GM12801 (cell line): ENCODE measurements around the gene KCMF1.

ENCODE experiments used
- TF ChIP-seq, protein P1 (sequence below): IDR thresholded peaks from one replicate; pipeline ENCODE4 v1.5.1; 2011; ENCODE audit warnings: control low read depth; ENCODE audit not compliant: insufficient read length; ENCODE audit errors: extremely low read depth

The KCMF1 gene

DNA sequence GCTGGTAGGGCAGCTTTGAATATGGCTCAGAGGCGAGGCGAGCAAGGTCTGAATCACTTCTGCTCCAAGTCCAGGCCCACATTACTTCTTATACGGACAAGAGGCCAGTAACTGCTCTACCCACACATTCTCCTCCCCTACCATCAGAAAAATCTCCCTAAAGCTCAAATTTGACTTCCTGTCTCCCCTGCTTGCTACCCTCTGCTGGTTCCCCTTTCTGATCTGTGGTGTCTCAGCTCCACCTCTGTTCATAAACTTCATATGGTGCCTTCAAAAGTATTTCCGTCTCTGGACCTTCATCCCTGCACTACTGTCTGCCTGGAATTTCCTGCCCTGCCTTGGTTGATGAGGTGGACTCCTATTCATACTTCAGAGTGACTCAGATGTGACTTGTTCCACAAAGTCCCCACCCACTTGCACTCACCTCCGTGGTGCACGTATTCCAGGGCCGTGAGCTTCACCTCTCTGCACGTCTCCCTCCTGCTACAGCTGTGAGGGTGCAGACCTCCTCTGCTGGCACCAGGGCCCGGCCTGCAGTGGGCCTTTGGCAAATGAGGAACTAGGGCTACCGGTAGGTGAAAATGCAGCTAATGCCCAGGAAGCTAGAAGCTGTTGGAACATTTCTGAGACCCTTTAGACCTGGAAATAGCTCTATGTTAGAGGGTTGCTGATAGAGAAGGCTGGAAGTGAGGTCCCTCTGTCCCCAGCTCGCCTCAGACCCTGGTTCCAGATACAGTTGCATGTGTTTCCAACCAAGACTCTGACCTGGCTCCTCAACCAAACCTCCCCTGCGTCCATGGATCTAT lies 24.6 kb upstream of the KCMF1 start:
- TF ChIP-seq, protein P1, sequence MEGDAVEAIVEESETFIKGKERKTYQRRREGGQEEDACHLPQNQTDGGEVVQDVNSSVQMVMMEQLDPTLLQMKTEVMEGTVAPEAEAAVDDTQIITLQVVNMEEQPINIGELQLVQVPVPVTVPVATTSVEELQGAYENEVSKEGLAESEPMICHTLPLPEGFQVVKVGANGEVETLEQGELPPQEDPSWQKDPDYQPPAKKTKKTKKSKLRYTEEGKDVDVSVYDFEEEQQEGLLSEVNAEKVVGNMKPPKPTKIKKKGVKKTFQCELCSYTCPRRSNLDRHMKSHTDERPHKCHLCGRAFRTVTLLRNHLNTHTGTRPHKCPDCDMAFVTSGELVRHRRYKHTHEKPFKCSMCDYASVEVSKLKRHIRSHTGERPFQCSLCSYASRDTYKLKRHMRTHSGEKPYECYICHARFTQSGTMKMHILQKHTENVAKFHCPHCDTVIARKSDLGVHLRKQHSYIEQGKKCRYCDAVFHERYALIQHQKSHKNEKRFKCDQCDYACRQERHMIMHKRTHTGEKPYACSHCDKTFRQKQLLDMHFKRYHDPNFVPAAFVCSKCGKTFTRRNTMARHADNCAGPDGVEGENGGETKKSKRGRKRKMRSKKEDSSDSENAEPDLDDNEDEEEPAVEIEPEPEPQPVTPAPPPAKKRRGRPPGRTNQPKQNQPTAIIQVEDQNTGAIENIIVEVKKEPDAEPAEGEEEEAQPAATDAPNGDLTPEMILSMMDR: no peak

DNA sequence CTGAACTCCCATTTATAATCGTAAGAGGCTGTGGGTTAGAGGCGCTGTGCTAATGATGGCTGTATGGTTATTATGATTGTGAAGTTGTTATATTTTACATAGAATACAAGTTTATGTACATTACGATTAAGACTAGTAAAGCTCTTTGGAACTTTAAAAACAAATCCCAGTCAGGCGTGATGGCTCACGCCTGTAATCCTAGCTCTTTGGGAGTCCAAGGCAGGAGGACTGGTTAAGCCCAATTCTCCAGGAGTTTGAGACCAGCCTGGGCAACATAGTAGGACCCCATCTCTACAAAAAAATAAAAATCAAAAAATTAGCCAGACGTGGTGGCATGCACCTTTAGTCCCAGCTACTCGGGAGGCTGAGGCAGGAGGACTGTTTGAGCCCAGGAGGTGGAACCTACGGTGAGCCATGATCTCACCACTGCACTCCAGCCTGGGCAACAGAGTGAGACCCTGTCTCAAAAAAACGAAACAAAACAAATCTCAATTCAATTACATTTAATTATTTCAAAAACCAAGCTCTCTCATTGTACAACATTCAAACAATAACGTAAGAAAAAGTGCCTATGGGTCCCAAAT lies 23.9 kb upstream of the KCMF1 start:
- TF ChIP-seq, protein P1: no peak

DNA sequence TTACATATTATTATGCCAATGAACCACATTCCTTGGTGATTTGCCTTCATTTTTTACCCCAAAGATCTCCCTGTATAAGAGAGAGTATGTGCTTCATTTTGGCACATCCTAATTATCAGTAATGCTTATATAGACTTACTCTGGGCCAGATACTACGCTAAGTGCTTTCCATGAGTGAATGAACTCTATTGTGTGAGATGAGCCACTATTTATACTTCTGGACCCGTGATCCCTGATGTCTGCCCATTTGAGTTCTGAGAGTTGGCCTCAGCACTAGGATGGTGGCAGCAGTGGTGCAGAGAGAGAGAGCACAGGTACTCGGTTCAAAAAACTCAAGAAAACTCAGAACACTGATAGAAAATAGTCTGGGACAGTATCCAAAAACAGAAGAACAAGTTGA lies 17.4 kb upstream of the KCMF1 start:
- TF ChIP-seq, protein P1: no peak

DNA sequence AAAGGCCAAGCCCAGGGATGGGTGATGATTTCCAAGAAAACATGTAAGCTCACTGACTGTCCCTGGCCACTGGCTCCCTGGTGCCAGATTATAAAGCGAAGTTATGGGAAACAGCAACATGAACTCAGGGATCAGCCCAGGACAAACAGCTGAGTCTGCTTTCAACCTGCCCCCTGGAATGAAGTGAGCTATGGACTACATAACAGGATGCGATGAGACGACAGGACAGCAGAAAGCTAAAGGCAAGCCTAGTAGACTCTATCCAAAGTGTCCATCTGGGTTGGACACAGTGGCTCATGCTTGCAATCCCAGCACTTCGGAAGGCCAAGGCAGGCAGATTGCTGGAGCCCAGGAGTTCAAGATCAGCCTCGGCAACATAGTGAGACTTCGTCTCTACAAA lies 16.6 kb upstream of the KCMF1 start:
- TF ChIP-seq, protein P1: no peak

DNA sequence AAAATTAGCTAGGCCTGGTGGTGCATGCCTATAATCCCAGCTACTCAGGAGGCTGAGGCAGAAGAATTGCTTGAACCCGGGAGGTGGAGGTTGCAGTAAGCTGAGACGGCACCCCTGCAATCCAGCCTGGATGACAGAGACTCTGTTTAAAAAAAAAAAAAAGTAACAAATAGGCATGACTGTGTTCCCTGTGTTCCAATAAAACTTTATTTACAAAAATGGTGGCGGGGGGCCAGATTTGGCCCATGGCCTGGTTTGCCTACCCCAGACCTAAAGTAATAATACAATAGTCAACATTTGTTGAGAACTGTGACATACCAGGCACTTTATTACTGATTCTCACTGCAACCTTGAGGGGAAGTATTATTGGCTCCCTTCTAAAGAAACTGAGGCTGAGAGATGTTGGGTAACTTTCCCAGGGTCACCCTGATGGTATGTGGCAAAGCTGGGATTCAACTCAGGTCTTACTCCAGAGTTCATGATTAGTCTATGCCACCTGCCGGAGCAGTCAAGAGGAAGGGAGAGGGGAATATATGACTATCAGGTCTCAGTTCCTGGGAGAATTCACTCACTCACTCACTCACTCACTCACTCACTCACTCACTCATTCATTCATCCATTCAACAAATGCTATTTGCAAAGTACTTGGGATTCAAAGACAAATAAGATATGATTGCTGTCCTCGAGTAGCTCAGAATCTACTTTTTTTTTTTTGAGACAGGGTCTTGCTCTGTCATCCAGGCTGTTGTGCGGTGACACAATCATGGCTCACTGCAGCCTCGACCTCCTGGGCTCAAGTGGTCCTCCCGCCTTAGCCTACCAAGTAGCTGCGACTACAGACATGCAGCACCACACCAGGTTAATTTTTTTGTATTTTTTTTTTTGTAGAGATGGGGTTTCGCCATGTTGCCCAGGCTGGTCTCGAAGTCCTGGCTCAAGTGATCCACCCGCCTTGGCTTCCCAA lies 14.3 kb upstream of the KCMF1 start:
- TF ChIP-seq, protein P1: no peak

DNA sequence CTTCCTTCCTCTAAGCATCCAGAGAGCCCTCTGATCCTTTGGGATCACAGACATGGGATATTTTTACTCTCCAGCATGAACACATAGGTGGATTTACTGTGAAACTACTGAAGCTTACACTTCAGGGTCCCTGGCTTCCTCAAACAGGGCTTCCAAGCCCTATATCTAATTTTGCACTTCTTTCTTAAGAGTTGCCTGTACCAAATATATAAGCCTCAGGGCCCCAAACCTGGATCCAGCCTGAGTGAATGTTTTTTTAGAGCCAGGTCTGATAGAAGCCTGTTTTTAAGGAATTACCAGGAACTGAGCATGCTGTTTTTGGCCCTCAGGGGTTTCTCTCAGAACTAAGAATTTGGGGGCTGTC lies 13.2 kb upstream of the KCMF1 start:
- TF ChIP-seq, protein P1: no peak
